ENCODE results near the gene MBOAT7.
"Not testable (repeated sequence)": the region's sequence is repeated elsewhere in the genome, so short reads cannot be mapped to it uniquely, and the experiment has no call there.

DNA sequence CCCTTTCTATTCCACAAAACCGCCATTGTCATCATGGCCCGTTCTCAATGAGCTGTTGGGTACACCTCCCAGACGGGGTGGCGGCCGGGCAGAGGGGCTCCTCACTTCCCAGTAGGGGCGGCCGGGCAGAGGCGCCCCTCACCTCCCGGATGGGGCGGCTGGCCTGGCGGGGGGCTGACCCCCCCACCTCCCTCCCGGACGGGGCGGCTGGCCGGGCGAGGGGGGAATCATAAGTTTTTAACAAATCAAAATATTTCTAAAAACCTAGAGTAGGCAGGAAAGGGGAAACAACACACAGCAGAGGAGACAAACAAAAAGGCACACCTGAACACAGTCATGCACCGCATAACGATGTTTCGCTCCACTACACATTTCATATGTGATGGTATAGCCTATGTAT lies 25.4 kb upstream of the MBOAT7 start:
- TF ChIP-seq POLR2A (IDR thresholded peaks at IDR 0.05) = not testable (repeated sequence)
- TF ChIP-seq, protein P1, sequence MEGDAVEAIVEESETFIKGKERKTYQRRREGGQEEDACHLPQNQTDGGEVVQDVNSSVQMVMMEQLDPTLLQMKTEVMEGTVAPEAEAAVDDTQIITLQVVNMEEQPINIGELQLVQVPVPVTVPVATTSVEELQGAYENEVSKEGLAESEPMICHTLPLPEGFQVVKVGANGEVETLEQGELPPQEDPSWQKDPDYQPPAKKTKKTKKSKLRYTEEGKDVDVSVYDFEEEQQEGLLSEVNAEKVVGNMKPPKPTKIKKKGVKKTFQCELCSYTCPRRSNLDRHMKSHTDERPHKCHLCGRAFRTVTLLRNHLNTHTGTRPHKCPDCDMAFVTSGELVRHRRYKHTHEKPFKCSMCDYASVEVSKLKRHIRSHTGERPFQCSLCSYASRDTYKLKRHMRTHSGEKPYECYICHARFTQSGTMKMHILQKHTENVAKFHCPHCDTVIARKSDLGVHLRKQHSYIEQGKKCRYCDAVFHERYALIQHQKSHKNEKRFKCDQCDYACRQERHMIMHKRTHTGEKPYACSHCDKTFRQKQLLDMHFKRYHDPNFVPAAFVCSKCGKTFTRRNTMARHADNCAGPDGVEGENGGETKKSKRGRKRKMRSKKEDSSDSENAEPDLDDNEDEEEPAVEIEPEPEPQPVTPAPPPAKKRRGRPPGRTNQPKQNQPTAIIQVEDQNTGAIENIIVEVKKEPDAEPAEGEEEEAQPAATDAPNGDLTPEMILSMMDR (IDR thresholded peaks at IDR 0.05) = not testable (repeated sequence)

Data from stomach (tissue), 4 donors.